GM18951 (cell line): Measurements from ENCODE around the gene PYGL.

Source experiments
- POLR2A ChIP-seq: IDR thresholded peaks from 4 replicates; pipeline ENCODE4 v1.6.1; 2011; ENCODE audit warnings: mild to moderate bottlenecking; ENCODE audit not compliant: insufficient read length, insufficient read depth; ENCODE audit errors: extremely low read depth
- in situ Hi-C: fragments of 300-500 bp; cut with MboI; formaldehyde crosslinking; loops from one replicate; pipeline ENCODE4 v1.12.0; 2022; ENCODE audit warnings: low sequenced_read_pairs, mixed read lengths, inconsistent platforms; ENCODE audit not compliant: unreplicated experiment

Gene PYGL

GRCh38 chr14:50865391-50866076 is 78.7 kb downstream of the PYGL start:
- in situ Hi-C loops: no loop called here
- no peak for TF ChIP-seq POLR2A

GRCh38 chr14:50864946-50865345 is 79.3 kb downstream of the PYGL start:
- in situ Hi-C loops: loop anchor here (5.0 kb wide), 1 partner anchor 88 kb away; no protein-coding TSS in a partner anchor
- no peak for TF ChIP-seq POLR2A

DNA sequence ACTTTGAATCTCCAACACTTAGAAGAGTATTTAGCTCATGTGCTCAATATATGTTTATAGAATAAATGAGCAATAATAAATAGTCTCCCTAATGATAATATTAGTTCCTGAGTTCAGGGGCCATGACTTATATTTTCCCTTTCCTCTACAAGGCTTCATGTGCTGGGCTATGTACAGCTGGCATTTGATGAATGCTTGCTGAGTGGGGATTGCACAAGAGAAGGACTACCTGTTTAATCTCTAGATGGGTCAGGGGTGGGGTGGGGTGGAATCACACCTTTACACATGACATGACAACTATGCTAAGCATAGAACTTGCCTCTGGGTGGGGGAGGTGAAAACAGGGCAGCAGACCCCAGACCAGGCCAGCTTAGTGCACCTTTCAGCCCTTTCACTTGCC is 80.0 kb downstream of the PYGL start:
- no peak for TF ChIP-seq POLR2A
- in situ Hi-C loops: loop anchor here (5.0 kb wide), 1 partner anchor 87 kb away; no protein-coding TSS in a partner anchor

DNA sequence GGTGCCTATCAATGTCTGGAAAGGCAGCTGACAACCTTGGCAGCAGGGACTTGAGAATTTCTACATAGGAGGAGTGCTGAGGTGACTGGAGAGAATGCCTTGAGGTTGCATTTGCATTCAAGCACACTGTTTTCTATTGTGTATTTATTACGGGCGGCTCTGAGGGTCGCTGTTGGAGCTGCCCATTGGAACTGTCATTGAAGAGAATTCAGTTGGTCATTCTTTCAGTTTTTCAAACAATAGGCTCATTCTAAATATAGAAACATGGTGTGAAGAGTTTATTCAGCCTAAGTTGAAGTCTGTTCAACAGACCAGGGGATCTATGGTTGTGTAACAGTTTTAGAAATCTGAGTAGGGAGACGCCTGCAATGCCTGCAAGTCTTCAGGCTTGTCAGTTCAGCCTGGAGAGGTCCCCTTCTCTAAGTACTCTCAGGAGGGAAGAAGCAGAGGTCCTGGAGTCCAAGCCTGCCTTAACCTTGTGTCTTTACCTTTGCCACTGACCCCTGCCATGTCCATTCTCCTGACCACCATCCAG is 82.2 kb downstream of the PYGL start:
- TF ChIP-seq POLR2A: no peak
- in situ Hi-C loops: loop anchor here (5.0 kb wide), 1 partner anchor 85 kb away; no protein-coding TSS in a partner anchor

- in situ Hi-C loops: loop anchor here (5.0 kb wide), 1 partner anchor 83 kb away; no protein-coding TSS in a partner anchor
- TF ChIP-seq POLR2A: no peak
Measured at GRCh38 chr14:50860478-50861086, 83.7 kb downstream of the PYGL start.

DNA sequence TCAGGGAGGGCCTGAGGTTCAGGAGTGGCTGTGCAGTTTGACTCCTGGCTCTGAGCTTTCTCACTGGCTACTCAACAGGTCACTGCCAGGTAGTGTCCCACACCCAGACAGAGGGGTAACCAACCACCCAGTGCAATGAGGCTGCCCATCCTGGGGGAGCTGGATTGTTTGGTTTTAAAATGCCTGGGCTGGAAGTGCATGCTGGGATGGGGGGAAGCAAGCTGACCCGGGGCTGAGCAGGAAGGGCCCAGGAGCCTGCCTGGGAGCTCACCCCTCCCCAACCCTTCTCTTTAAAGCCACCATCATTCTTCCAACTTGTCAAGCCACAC is 85.0 kb downstream of the PYGL start:
- no peak for TF ChIP-seq POLR2A
- in situ Hi-C loops: no loop called here

- no peak for TF ChIP-seq POLR2A
- in situ Hi-C loops: no loop called here
Measured at GRCh38 chr14:50856660-50857059, 87.6 kb downstream of the PYGL start.

GRCh38 chr14:50855558-50855957 is 88.7 kb downstream of the PYGL start:
- TF ChIP-seq POLR2A: no peak
- in situ Hi-C loops: no loop called here
